SU-DHL-6 (cell line): Measurements from ENCODE around the gene PTPRA.

Source experiments
- EZH2phosphoT487 ChIP-seq: fragments of 200-600 bp; sonication (generic), shearing (Covaris generic); conservative IDR thresholded peaks from 2 replicates; pipeline ENCODE4 v1.6.1; 2018; ENCODE audit warnings: mild to moderate bottlenecking, antibody characterized with exemption, low read length, moderate library complexity, mixed read lengths
- TF ChIP-seq, protein P1 (sequence below): fragments of 200-600 bp; sonication (generic); IDR thresholded peaks from one replicate; pipeline ENCODE4 v1.5.1; 2017; ENCODE audit warnings: antibody characterized with exemption, mild to moderate bottlenecking, low read length, moderate library complexity; ENCODE audit not compliant: insufficient read depth, poor library complexity, severe bottlenecking

- TF ChIP-seq, protein P1, sequence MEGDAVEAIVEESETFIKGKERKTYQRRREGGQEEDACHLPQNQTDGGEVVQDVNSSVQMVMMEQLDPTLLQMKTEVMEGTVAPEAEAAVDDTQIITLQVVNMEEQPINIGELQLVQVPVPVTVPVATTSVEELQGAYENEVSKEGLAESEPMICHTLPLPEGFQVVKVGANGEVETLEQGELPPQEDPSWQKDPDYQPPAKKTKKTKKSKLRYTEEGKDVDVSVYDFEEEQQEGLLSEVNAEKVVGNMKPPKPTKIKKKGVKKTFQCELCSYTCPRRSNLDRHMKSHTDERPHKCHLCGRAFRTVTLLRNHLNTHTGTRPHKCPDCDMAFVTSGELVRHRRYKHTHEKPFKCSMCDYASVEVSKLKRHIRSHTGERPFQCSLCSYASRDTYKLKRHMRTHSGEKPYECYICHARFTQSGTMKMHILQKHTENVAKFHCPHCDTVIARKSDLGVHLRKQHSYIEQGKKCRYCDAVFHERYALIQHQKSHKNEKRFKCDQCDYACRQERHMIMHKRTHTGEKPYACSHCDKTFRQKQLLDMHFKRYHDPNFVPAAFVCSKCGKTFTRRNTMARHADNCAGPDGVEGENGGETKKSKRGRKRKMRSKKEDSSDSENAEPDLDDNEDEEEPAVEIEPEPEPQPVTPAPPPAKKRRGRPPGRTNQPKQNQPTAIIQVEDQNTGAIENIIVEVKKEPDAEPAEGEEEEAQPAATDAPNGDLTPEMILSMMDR = no peak
- TF ChIP-seq EZH2phosphoT487 = no peak
These were observed 35.0 kb upstream of the PTPRA start for GRCh38 chr20:2838170-2838797.
